KBM-7 (cell line): ENCODE data around the gene RPRD2.

ENCODE experiments used
- DNase-seq: peaks from one replicate; pipeline ENCODE4 v3.0.0-alpha.2; 2015
- in situ Hi-C: fragments of 300-500 bp; cut with MboI; formaldehyde crosslinking; loops from 2 replicates; pipeline ENCODE4 v1.14.3; 2020; ENCODE audit warnings: low sequenced_read_pairs, low pct_unique_long_range_greater_than_20kb, mixed read lengths

The RPRD2 gene

GRCh38 chr1:150507912-150508864, 144.2 kb downstream of the RPRD2 start, which contains the start of gene ECM1:
ECM1 (plus strand) TSS chr1:150508109; CDS start chr1:150508210, 101 bp downstream.
- peak; percentile 52 for DNase-seq
- in situ Hi-C loops = no loop called here

- DNase-seq = peak; percentile 27
- in situ Hi-C loops = no loop called here
These were observed 145.0 kb downstream of the RPRD2 start for GRCh38 chr1:150508982-150509381.

GRCh38 chr1:150511551-150511950, 147.6 kb downstream of the RPRD2 start:
- no peak for DNase-seq
- in situ Hi-C loops = no loop called here

- in situ Hi-C loops = no loop called here
These were observed 148.2 kb downstream of the RPRD2 start for GRCh38 chr1:150511985-150512660.

GRCh38 chr1:150512846-150513245, 148.9 kb downstream of the RPRD2 start:
- DNase-seq = no peak
- in situ Hi-C loops = no loop called here

More at GRCh38 chr1:150511985-150512660, 148.2 kb downstream of the RPRD2 start:
- no peak for DNase-seq

GRCh38 chr1:150513351-150513791, 149.4 kb downstream of the RPRD2 start:
- in situ Hi-C loops = no loop called here
- DNase-seq = no peak

GRCh38 chr1:150514260-150514659, 150.3 kb downstream of the RPRD2 start:
- DNase-seq = no peak
- in situ Hi-C loops = no loop called here

- in situ Hi-C loops = no loop called here
These were observed 151.0 kb downstream of the RPRD2 start for GRCh38 chr1:150514913-150515327.

GRCh38 chr1:150515328-150516049, 151.5 kb downstream of the RPRD2 start, which contains the start of gene FALEC:
FALEC (plus strand) TSS chr1:150515752.
- peak; percentile 97 for DNase-seq
- in situ Hi-C loops = no loop called here

More at GRCh38 chr1:150514913-150515327, 151.0 kb downstream of the RPRD2 start:
- DNase-seq = no peak

- peak; percentile 39 for DNase-seq
- in situ Hi-C loops = no loop called here
These were observed 152.2 kb downstream of the RPRD2 start for GRCh38 chr1:150516050-150516591.

- DNase-seq = peak; percentile 38
- in situ Hi-C loops = no loop called here
These were observed 152.7 kb downstream of the RPRD2 start for GRCh38 chr1:150516616-150517015.

GRCh38 chr1:150521196-150521968, 157.4 kb downstream of the RPRD2 start:
- in situ Hi-C loops = no loop called here
- no peak for DNase-seq

GRCh38 chr1:150525348-150525747, 161.4 kb downstream of the RPRD2 start:
- in situ Hi-C loops = no loop called here

More at GRCh38 chr1:150525348-150525747, 161.4 kb downstream of the RPRD2 start:
- DNase-seq = no peak
